H1 (cell line): ENCODE measurements around the gene VMO1. TPM values are rescaled to one million over a fixed set of nuclear protein-coding genes. Genes with fewer than 3 reads are reported as not detected.

Source experiments
- CTCF ChIA-PET: fragments of 300-600 bp; sonication (Branson Sonifier 250); formaldehyde crosslinking; loops from one replicate; lab custom pipeline; 2021; ENCODE audit not compliant: partially characterized antibody; lab: Charles Lee
- POLR2A ChIA-PET: fragments of 300-600 bp; sonication (Branson Sonifier 250); formaldehyde crosslinking; loops from one replicate; lab custom pipeline; 2021; ENCODE audit warnings: inconsistent platforms; ENCODE audit not compliant: partially characterized antibody; lab: Charles Lee
- DNase-seq, 2 experiments: peaks; one replicate each; pipeline versions ENCODE4 v3.0.0 to v3.0.0-alpha.2; 2010 to 2022; ENCODE audit warnings: low spot score in 2 of 2, low read depth in 1 of 2, mixed read lengths in 1 of 2
- FAIRE-seq: peaks from 2 replicates; lab custom pipeline; 2011; peaks lifted over from hg19 to GRCh38; lab: Jason Lieb, UNC
- H2AFZ ChIP-seq: 2 replicates; pipeline ENCODE4 v1.8.1; 2012; ENCODE audit warnings: low read length, inconsistent platforms
- H2AK5ac ChIP-seq: 2 replicates; pipeline ENCODE4 v1.6.1; 2013; ENCODE audit warnings: low read depth, low read length
- H2BK120ac ChIP-seq: replicated peaks from 2 replicates; pipeline ENCODE3; 2013; ENCODE audit warnings: low read depth, low read length, inconsistent platforms
- H2BK12ac ChIP-seq: 2 replicates; pipeline ENCODE4 v1.6.1; 2013; ENCODE audit warnings: low read depth, low read length
- H2BK15ac ChIP-seq: 2 replicates; pipeline ENCODE4 v1.6.1; 2013; ENCODE audit warnings: low read length
- H2BK20ac ChIP-seq: 2 replicates; pipeline ENCODE4 v1.6.1; 2013; ENCODE audit warnings: low read length
- H2BK5ac ChIP-seq: 2 replicates; pipeline ENCODE4 v1.6.1; 2013; ENCODE audit warnings: low read depth, low read length
- H3K14ac ChIP-seq: 2 replicates; pipeline ENCODE4 v1.6.1; 2013; ENCODE audit warnings: inconsistent platforms; ENCODE audit not compliant: insufficient read length
- H3K18ac ChIP-seq: 2 replicates; pipeline ENCODE4 v1.6.1; 2013; ENCODE audit warnings: low read length; ENCODE audit errors: extremely low read depth
- H3K23ac ChIP-seq: 2 replicates; pipeline ENCODE4 v1.6.1; 2013; ENCODE audit warnings: inconsistent platforms; ENCODE audit not compliant: insufficient read length
- H3K23me2 ChIP-seq: 2 replicates; pipeline ENCODE4 v1.6.1; 2013; ENCODE audit warnings: low read depth, low read length
- H3K27ac ChIP-seq: 2 replicates; pipeline ENCODE4 v1.6.1; 2011; ENCODE audit warnings: low read depth, low read length, inconsistent platforms
- H3K27me3 ChIP-seq, 4 experiments: replicated peaks in 1 of 4; 1 replicate in 1 of 4; 2 replicates in 3 of 4; pipeline versions ENCODE4 v1.6.1 to v1.8.1; 2011 to 2013; ENCODE audit warnings: low read length in 3 of 4, mild to moderate bottlenecking in 3 of 4, inconsistent platforms in 2 of 4, mixed read lengths in 2 of 4, moderate library complexity in 1 of 4; ENCODE audit not compliant: control insufficient read depth in 3 of 4, insufficient read depth in 3 of 4; ENCODE audit errors: extremely low read depth in 1 of 4
- H3K36me3 ChIP-seq, 4 experiments: 2 replicates each; pipeline versions ENCODE4 v1.6.1 to v1.8.1; 2011 to 2013; ENCODE audit warnings: mild to moderate bottlenecking in 4 of 4, low read length in 3 of 4, moderate library complexity in 2 of 4, control low read depth in 1 of 4, inconsistent platforms in 1 of 4; ENCODE audit not compliant: insufficient read depth in 4 of 4, control insufficient read depth in 2 of 4
- H3K4ac ChIP-seq: replicated peaks from 2 replicates; pipeline ENCODE3; 2013; ENCODE audit warnings: low read length, low read depth, mixed read lengths, inconsistent platforms; ENCODE audit not compliant: insufficient read length
- H3K4me1 ChIP-seq, 4 experiments: replicated peaks in 1 of 4; 1 replicate in 1 of 4; 2 replicates in 3 of 4; pipeline versions ENCODE4 v1.6.1 to v1.8.1; 2011 to 2013; ENCODE audit warnings: low read length in 3 of 4, inconsistent platforms in 2 of 4, mixed read lengths in 1 of 4; ENCODE audit not compliant: insufficient read depth in 4 of 4, control insufficient read depth in 3 of 4
- H3K4me2 ChIP-seq, 2 experiments: 2 replicates each; pipeline versions ENCODE4 v1.6.1 to v1.8.1; 2011 to 2013; ENCODE audit warnings: low read depth in 2 of 2, low read length in 2 of 2, control low read depth in 1 of 2, inconsistent platforms in 1 of 2, mild to moderate bottlenecking in 1 of 2; ENCODE audit not compliant: insufficient read depth in 1 of 2
- H3K4me3 ChIP-seq, 4 experiments: fragments of 200-600, 300-600 bp in 1 of 4; sonication (generic), shearing (Covaris generic), sonication (Bioruptor Twin) in 1 of 4; 2 replicates each; pipeline versions ENCODE4 v1.5.1 to v1.8.1; 2011 to 2016; ENCODE audit warnings: low read length in 4 of 4, low read depth in 3 of 4, control low read depth in 2 of 4, inconsistent platforms in 2 of 4, mild to moderate bottlenecking in 2 of 4, mixed read lengths in 1 of 4, moderate library complexity in 1 of 4; ENCODE audit not compliant: insufficient read depth in 2 of 4; ENCODE audit errors: extremely low read depth in 1 of 4
- H3K56ac ChIP-seq: replicated peaks from 2 replicates; pipeline ENCODE3; 2013; ENCODE audit warnings: low read depth, mild to moderate bottlenecking, mixed read lengths, low read length, inconsistent platforms; ENCODE audit not compliant: insufficient read length
- H3K79me1 ChIP-seq: 2 replicates; pipeline ENCODE4 v1.6.1; 2013; ENCODE audit warnings: low read depth, low read length, control low read depth
- H3K79me2 ChIP-seq, 2 experiments: 2 replicates each; pipeline versions ENCODE4 v1.6.1 to v1.8.1; 2012 to 2013; ENCODE audit warnings: low read length in 2 of 2, mild to moderate bottlenecking in 2 of 2, inconsistent platforms in 1 of 2; ENCODE audit not compliant: insufficient read depth in 2 of 2, control insufficient read depth in 1 of 2
- H3K9ac ChIP-seq, 4 experiments: replicated peaks in 1 of 4; 1 replicate in 1 of 4; 2 replicates in 3 of 4; pipeline versions ENCODE4 v1.6.1 to v1.8.1; 2011 to 2013; ENCODE audit warnings: low read depth in 3 of 4, low read length in 3 of 4, control low read depth in 2 of 4, mild to moderate bottlenecking in 2 of 4, moderate library complexity in 2 of 4, inconsistent platforms in 1 of 4; ENCODE audit errors: extremely low read depth in 1 of 4
- H3K9me3 ChIP-seq, 2 experiments: 2 replicates each; pipeline versions ENCODE4 v1.6.1 to v1.8.1; 2012 to 2013; ENCODE audit warnings: mild to moderate bottlenecking in 2 of 2, moderate library complexity in 2 of 2, control low read depth in 1 of 2, inconsistent platforms in 1 of 2, low read depth in 1 of 2, low read length in 1 of 2, mixed read lengths in 1 of 2; ENCODE audit not compliant: insufficient read depth in 2 of 2
- H4K20me1 ChIP-seq, 2 experiments: replicated peaks in 1 of 2; 2 replicates each; pipeline versions ENCODE3 to v1.8.1; 2011 to 2013; ENCODE audit warnings: inconsistent platforms in 2 of 2, low read length in 2 of 2, mild to moderate bottlenecking in 1 of 2; ENCODE audit not compliant: insufficient read depth in 2 of 2, control insufficient read depth in 1 of 2
- H4K5ac ChIP-seq: 2 replicates; pipeline ENCODE4 v1.6.1; 2013; ENCODE audit warnings: low read length, low read depth, mixed read lengths, inconsistent platforms; ENCODE audit not compliant: insufficient read length
- H4K8ac ChIP-seq: 2 replicates; pipeline ENCODE4 v1.8.0; 2013; ENCODE audit warnings: mild to moderate bottlenecking, moderate library complexity, low read length, inconsistent platforms; ENCODE audit not compliant: insufficient read depth; ENCODE audit errors: extremely low read depth
- H4K91ac ChIP-seq: replicated peaks from 2 replicates; pipeline ENCODE3; 2013; ENCODE audit warnings: low read length, mixed read lengths, inconsistent platforms; ENCODE audit not compliant: insufficient read length
- CHD2 ChIP-seq: IDR thresholded peaks from 2 replicates; pipeline ENCODE4 v1.6.1; 2012; ENCODE audit warnings: low read length, improper control_type of control experiment
- E2F6 ChIP-seq: IDR thresholded peaks from 2 replicates; pipeline ENCODE4 v1.6.1; 2012; ENCODE audit warnings: inconsistent platforms
- SIN3A ChIP-seq, 2 experiments: IDR thresholded peaks in 1 of 2; conservative IDR thresholded peaks in 1 of 2; 2 replicates each; pipeline ENCODE4 v1.6.1; 2011 to 2012; ENCODE audit warnings: low read length in 2 of 2, improper control_type of control experiment in 1 of 2, low read depth in 1 of 2, mild to moderate bottlenecking in 1 of 2
- SUZ12 ChIP-seq: fragments of 200-600 bp; sonication (generic); IDR thresholded peaks from 2 replicates; pipeline ENCODE4 v1.6.1; 2012; ENCODE audit warnings: mild to moderate bottlenecking, inconsistent platforms, low read length, moderate library complexity, mixed read lengths
- WGBS, 2 experiments: shearing (Covaris generic) in 1 of 2; methylation state at CpG; one replicate each; pipeline versions ENCODE4 v1.1.6 to v1.1.7; 2013 to 2015; ENCODE audit warnings: low lambda C conversion rate in 2 of 2, mixed read lengths in 2 of 2, inconsistent platforms in 1 of 2, low coverage in 1 of 2, missing lambda C conversion rate in 1 of 2; ENCODE audit not compliant: insufficient replicate concordance in 2 of 2, insufficient coverage in 1 of 2, insufficient read length in 1 of 2; ENCODE audit errors: extremely low coverage in 1 of 2, missing lambda C conversion rate in 1 of 2; 5-methylcytosine and 5-hydroxymethylcytosine counted together
- polyA plus RNA-seq, 7 experiments: library from polyadenylated mRNA; depleted of rRNA in 3 of 7; stranded (reverse) in 5 of 7; unstranded in 2 of 7; fragments of >200 nt in 5 of 7; fragments of 200-250 nt in 2 of 7; gene quantifications; 1 replicate in 5 of 7; 2 replicates in 1 of 7; 4 replicates in 1 of 7; pipeline versions ENCODE4 v1.2.1 to v1.2.3, GENCODE V29; 2011 to 2013; ENCODE audit warnings: missing spikeins in 2 of 7, mixed read lengths in 2 of 7
- total RNA-seq: library from RNA; stranded (reverse); fragmentation: NEBNext Ultra II Directional; extraction: Animal tissue kit (Norgen Biotek cat#: 25700); gene quantifications from 2 replicates; pipeline ENCODE4 v1.2.1, GENCODE V29; 2021

Gene VMO1
- total and polyA plus RNA-seq, 2 of the 8 experiments (the other 6 are each of a cell fraction or from before 2014, with no cell fraction given), result 0.30 TPM; not detected in 1

GRCh38 chr17:4759776-4760236, 26.4 kb downstream of the VMO1 start:
- Histone ChIP-seq H3K18ac (no peak overlapping the region), H2AFZ (no peak overlapping the region), H4K8ac (no peak overlapping the region), H3K27ac (no peak overlapping the region), H2BK12ac (no peak overlapping the region), H2BK5ac (no peak overlapping the region), H3K4me3 (no peak overlapping the region), H3K9ac (no peak overlapping the region), H3K4ac (no peak overlapping the region), H2BK120ac (no peak overlapping the region), H3K79me1 (no peaks in the 10 kb centered on the region), H4K91ac (no peak overlapping the region), H3K23me2 (no peaks in the 10 kb centered on the region), H3K9me3 (no peaks in the 10 kb centered on the region), H2BK15ac (no peak overlapping the region), H3K4me2 (no peak overlapping the region), H4K20me1 (no peaks in the 10 kb centered on the region), H2BK20ac (no peak overlapping the region), H3K56ac (no peak overlapping the region), H3K14ac (no peak overlapping the region), H3K79me2 (no peaks in the 10 kb centered on the region), H2AK5ac (no peak overlapping the region), H3K36me3 (no peaks in the 10 kb centered on the region), H3K27me3 (no peaks in the 10 kb centered on the region), H3K23ac (no peak overlapping the region), H3K4me1 (no peaks in the 10 kb centered on the region), H4K5ac (no peak overlapping the region)
- ChIA-PET POLR2A (no interaction called here), CTCF (no interaction called here)
- 88% methylated on average over 10 of the region's 10 CpGs; no CpG with 5 or more reads in 1 of the 2 experiments for WGBS, 2 experiments
- FAIRE-seq (no peak), DNase-seq (no peak)
- no peak for TF ChIP-seq E2F6
- no peak for TF ChIP-seq CHD2
- TF ChIP-seq SUZ12, result no peak
- no peak for TF ChIP-seq SIN3A (conservative IDR thresholded peaks at IDR 0.05 in 1 of 2, IDR thresholded peaks at IDR 0.05 in 1 of 2; ENCODE audit: low read depth in 1 of 2, low read length in 2 of 2)
